Astrocyte (in vitro differentiated cells and primary cell): ENCODE measurements around the gene NRSN2. TPM values are rescaled to one million over a fixed set of nuclear protein-coding genes. Genes with fewer than 3 reads are reported as not detected.
A peak's percentile ranks its signal among the peaks of the same experiment; 100 is the strongest.
"Not testable (repeated sequence)": the region's sequence is repeated elsewhere in the genome, so short reads cannot be mapped to it uniquely, and the experiment has no call there.

ENCODE experiments used
- DNase-seq: peaks from one replicate; pipeline ENCODE4 v3.0.0-alpha.2; 2010; ENCODE audit warnings: low read depth
- FAIRE-seq: peaks from 2 replicates; lab custom pipeline; 2011; peaks lifted over from hg19 to GRCh38; lab: Jason Lieb, UNC
- H2AFZ ChIP-seq: 2 replicates; pipeline ENCODE4 v1.6.0; 2012; ENCODE audit warnings: low read depth, low read length, inconsistent platforms
- H3K27ac ChIP-seq: 2 replicates; pipeline ENCODE4 v1.5.1; 2011; ENCODE audit warnings: low read depth, low read length, inconsistent platforms
- H3K27me3 ChIP-seq: 2 replicates; pipeline ENCODE4 v1.6.0; 2011; ENCODE audit warnings: low read length, inconsistent platforms; ENCODE audit not compliant: insufficient read depth
- H3K36me3 ChIP-seq: 2 replicates; pipeline ENCODE4 v1.5.1; 2011; ENCODE audit warnings: low read length, inconsistent platforms; ENCODE audit not compliant: insufficient read depth
- H3K4me1 ChIP-seq: 2 replicates; pipeline ENCODE4 v1.5.1; 2011; ENCODE audit warnings: low read length, inconsistent platforms; ENCODE audit not compliant: insufficient read depth
- H3K4me2 ChIP-seq: 2 replicates; pipeline ENCODE4 v1.6.0; 2012; ENCODE audit warnings: low read length, inconsistent platforms
- H3K4me3 ChIP-seq: 2 replicates; pipeline ENCODE4 v1.5.1; 2011; ENCODE audit warnings: low read depth, mild to moderate bottlenecking, low read length, inconsistent platforms; ENCODE audit not compliant: insufficient read depth
- H3K79me2 ChIP-seq: 2 replicates; pipeline ENCODE4 v1.6.0; 2012; ENCODE audit warnings: mild to moderate bottlenecking, low read length, inconsistent platforms; ENCODE audit not compliant: insufficient read depth
- H3K9ac ChIP-seq: 2 replicates; pipeline ENCODE4 v1.6.0; 2012; ENCODE audit warnings: mild to moderate bottlenecking, low read length, inconsistent platforms
- H3K9me3 ChIP-seq: 2 replicates; pipeline ENCODE4 v1.5.1; 2012; ENCODE audit warnings: low read depth, mild to moderate bottlenecking, low read length, inconsistent platforms; ENCODE audit not compliant: insufficient read depth
- H4K20me1 ChIP-seq: 2 replicates; pipeline ENCODE4 v1.6.0; 2012; ENCODE audit warnings: low read length, inconsistent platforms; ENCODE audit not compliant: insufficient read depth
- H3K27ac Mint-ChIP-seq: one replicate; pipeline ENCODE4 v1.8.0; 2021; ENCODE audit warnings: mild to moderate bottlenecking, mixed read lengths; ENCODE audit not compliant: unreplicated experiment
- H3K27me3 Mint-ChIP-seq: one replicate; pipeline ENCODE4 v1.8.0; 2021; ENCODE audit warnings: low read depth, mixed read lengths; ENCODE audit not compliant: unreplicated experiment
- H3K36me3 Mint-ChIP-seq: one replicate; pipeline ENCODE4 v1.8.0; 2021; ENCODE audit warnings: low read depth, mixed read lengths; ENCODE audit not compliant: unreplicated experiment
- H3K4me1 Mint-ChIP-seq: one replicate; pipeline ENCODE4 v1.8.0; 2021; ENCODE audit warnings: low read depth, mixed read lengths; ENCODE audit not compliant: unreplicated experiment
- H3K4me3 Mint-ChIP-seq: one replicate; pipeline ENCODE4 v1.8.0; 2021; ENCODE audit warnings: mild to moderate bottlenecking, moderate library complexity, mixed read lengths; ENCODE audit not compliant: unreplicated experiment
- H3K9me3 Mint-ChIP-seq: one replicate; pipeline ENCODE4 v1.8.0; 2021; ENCODE audit warnings: mild to moderate bottlenecking, mixed read lengths; ENCODE audit not compliant: unreplicated experiment
- CTCF ChIP-seq: IDR thresholded peaks from 2 replicates; pipeline ENCODE4 v1.5.1; 2011; ENCODE audit warnings: low read depth, mild to moderate bottlenecking, inconsistent platforms, low read length, moderate library complexity; ENCODE audit not compliant: insufficient read depth
- EZH2 ChIP-seq: IDR thresholded peaks from 2 replicates; pipeline ENCODE4 v1.6.1; 2012; ENCODE audit warnings: mild to moderate bottlenecking, low read length, inconsistent platforms; ENCODE audit not compliant: insufficient read depth
- total RNA-seq: library from RNA; stranded (reverse); gene quantifications from 2 replicates; pipeline ENCODE4 v1.2.1, GENCODE V29; 2021

The NRSN2 gene
- total RNA-seq, 1 donor from 2014 or later: 57.8 TPM

DNA sequence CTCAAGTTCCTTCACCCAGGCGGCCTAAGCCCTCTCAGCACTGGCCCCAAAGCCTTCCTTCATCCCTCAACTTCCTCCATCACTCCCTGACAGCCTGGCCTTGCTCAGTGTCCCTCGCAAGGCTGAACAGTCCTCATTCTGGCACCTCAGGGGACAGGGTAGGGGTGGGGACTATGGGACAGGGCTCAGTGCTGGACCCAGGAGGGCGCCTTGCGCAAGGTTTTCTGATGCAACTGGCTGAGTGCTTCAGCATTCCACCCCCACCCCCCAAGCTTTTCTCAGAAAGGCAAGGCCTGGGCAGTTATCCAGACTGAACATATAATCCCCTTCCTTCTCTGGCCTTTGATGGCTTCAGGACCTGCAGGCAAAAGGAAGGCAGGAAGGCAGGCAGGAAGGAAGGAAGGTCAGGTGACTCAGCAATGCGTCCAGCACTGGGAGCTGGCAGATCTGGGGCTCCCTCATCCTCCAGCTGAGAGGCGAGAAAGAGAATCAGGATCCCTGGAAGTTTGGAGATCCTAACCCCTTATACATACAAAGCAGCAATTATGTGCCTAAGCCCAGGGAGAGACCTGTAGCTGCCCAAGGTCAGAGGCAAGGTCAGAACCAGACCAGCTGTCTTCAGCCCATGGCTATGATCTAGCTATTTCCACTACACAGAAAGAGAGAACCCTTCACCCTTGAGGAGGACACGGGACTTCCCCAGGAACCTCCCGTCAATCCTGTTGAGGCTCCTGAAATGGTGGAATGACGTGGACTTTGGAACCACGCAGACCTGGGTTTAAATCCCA, 25.0 kb downstream of the NRSN2 start:
- DNase-seq (peak; percentile 54), FAIRE-seq (no peak)
- TF ChIP-seq EZH2 (no peak), CTCF (no peak)
- Histone ChIP-seq H4K20me1 (no peaks in the 10 kb centered on the region), H3K79me2 (no peaks in the 10 kb centered on the region), H3K4me1 (peaks cover 16% of the 10 kb centered on the region), H3K4me2 (peak overlapping the region; percentile 19), H3K27me3 (no peaks in the 10 kb centered on the region), H3K4me3 (no peak overlapping the region), H3K36me3 (no peaks in the 10 kb centered on the region), H2AFZ (peak overlapping the region; percentile 16), H3K9ac (no peak overlapping the region), H3K27ac (no peak overlapping the region), H3K9me3 (no peaks in the 10 kb centered on the region)
- Mint-ChIP-seq H3K36me3 (no peaks in the 10 kb centered on the region), H3K4me3 (no peak overlapping the region), H3K4me1 (peaks cover 21% of the 10 kb centered on the region), H3K27ac (peak overlapping the region; percentile 82), H3K9me3 (no peaks in the 10 kb centered on the region), H3K27me3 (peaks cover 2% of the 10 kb centered on the region)

- H3K36me3 Mint-ChIP-seq, DNase-seq, H3K9ac ChIP-seq, H3K9me3 Mint-ChIP-seq, H3K4me3 ChIP-seq, H3K27me3 Mint-ChIP-seq, H3K9me3 ChIP-seq, H3K79me2 ChIP-seq, H3K4me3 Mint-ChIP-seq, H3K27me3 ChIP-seq, FAIRE-seq, H4K20me1 ChIP-seq, H2AFZ ChIP-seq, H3K36me3 ChIP-seq: not testable (repeated sequence)
- Histone ChIP-seq H3K27ac (peak overlapping the region; percentile 7), H3K4me2 (peak overlapping the region; percentile 19), H3K4me1 (peaks cover 16% of the 10 kb centered on the region)
- Mint-ChIP-seq H3K27ac (peak overlapping the region; percentile 75), H3K4me1 (peaks cover 21% of the 10 kb centered on the region)
Observed at GRCh38 chr20:372543-373082, 25.7 kb downstream of the NRSN2 start.

GRCh38 chr20:373171-373890, 26.4 kb downstream of the NRSN2 start:
- Histone ChIP-seq H3K4me3 (no peak overlapping the region), H3K9me3 (no peaks in the 10 kb centered on the region), H3K9ac (peak overlapping the region; percentile 11), H3K79me2 (no peaks in the 10 kb centered on the region), H2AFZ (no peak overlapping the region), H3K36me3 (no peaks in the 10 kb centered on the region), H3K27ac (peak overlapping the region; percentile 55), H3K4me2 (peak overlapping the region; percentile 17), H4K20me1 (no peaks in the 10 kb centered on the region), H3K27me3 (no peaks in the 10 kb centered on the region), H3K4me1 (peaks cover 16% of the 10 kb centered on the region)
- Mint-ChIP-seq H3K36me3 (no peaks in the 10 kb centered on the region), H3K27me3 (peaks cover 6% of the 10 kb centered on the region), H3K4me3 (peak overlapping the region; percentile 54), H3K9me3 (no peaks in the 10 kb centered on the region), H3K4me1 (peaks cover 21% of the 10 kb centered on the region), H3K27ac (peak overlapping the region; percentile 86)
- DNase-seq: peak; percentile 41
- TF ChIP-seq EZH2: no peak
- TF ChIP-seq CTCF: no peak
- no peak for FAIRE-seq
